ENCODE results near the gene SH3BP5. TPM values are rescaled to one million over a fixed set of nuclear protein-coding genes. Genes with fewer than 3 reads are reported as not detected.

SH3BP5 gene
- total and polyA plus RNA-seq, 2 donors (not counting 1 experiment from before 2014, with no cell fraction given), result 76.6 to 92.3 TPM

DNA sequence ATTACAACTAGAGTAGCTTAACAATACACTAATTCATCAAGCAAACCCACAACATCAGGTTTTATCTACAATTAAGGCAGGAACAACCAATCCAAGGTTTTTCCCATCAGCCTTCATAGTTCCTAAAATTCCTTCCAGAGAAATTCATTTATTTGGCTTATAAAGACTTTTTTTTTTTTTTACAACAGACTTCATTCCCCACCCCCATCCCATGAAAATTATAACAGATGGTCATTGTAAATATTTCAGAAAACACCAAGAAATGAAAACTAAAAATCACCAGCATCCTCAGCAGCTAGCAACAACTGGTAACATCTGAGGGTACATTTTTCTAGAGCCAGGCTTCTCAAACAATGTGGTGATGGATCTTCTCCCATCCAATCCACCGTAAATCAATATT is 11.0 kb downstream of the SH3BP5 start:
- Histone ChIP-seq H2AFZ (ENCODE audit: insufficient read depth, low read depth, low read length, poor library complexity, severe bottlenecking) (no peak overlapping the region), H3K27ac (ENCODE audit: low read length in 2 of 2) (peak overlapping the region in 1 of 2 donors; percentile 7), H3K4me2 (replicated peaks; ENCODE audit: low read depth, low read length, poor library complexity, severe bottlenecking) (no peak overlapping the region), H3K9me3 (ENCODE audit: control extremely low read depth in 1 of 3, control insufficient read depth in 2 of 3, insufficient read depth in 1 of 3, low read length in 2 of 3) (no peaks in the 10 kb centered on the region), H3K9ac (ENCODE audit: low read length) (no peak overlapping the region), H3K27me3 (replicated peaks in 1 of 4; ENCODE audit: control extremely low read depth in 1 of 4, control insufficient read depth in 3 of 4, insufficient read depth in 4 of 4, low read length in 3 of 4) (no peaks in the 10 kb centered on the region), H4K20me1 (ENCODE audit: control insufficient read depth, insufficient read depth, low read length, poor library complexity, severe bottlenecking) (peaks cover 96% of the 10 kb centered on the region), H3K4me3 (ENCODE audit: control extremely low read depth in 1 of 5, extremely low read depth in 1 of 5, insufficient read depth in 1 of 5, low read depth in 2 of 5, low read length in 4 of 5) (no peak overlapping the region), H3K4me1 (ENCODE audit: control insufficient read depth in 2 of 2, insufficient read depth in 2 of 2, low read length in 2 of 2) (peaks cover 72 to 89% of the 10 kb centered on the region in 2 donors), H3K79me2 (ENCODE audit: control insufficient read depth, insufficient read depth, low read length) (peaks cover 100% of the 10 kb centered on the region), H3K36me3 (replicated peaks in 1 of 2; ENCODE audit: control extremely low read depth in 1 of 2, control insufficient read depth in 1 of 2, extremely low read depth in 1 of 2, insufficient read depth in 2 of 2, low read length in 1 of 2) (peaks cover 0 to 37% of the 10 kb centered on the region in 2 experiments)
- no CpG with 5 or more reads among the region's 1 CpG for WGBS (ENCODE audit: insufficient coverage)
- POLR2A ChIA-PET, result interaction anchor here (0.7 kb wide), 2 partner anchors 14 to 268 kb away, joined by 3 to 5 read pairs; no protein-coding TSS in a partner anchor
- CTCF ChIA-PET, result interaction anchor here (0.7 to 3.0 kb wide), 9 partner anchors 9 to 84 kb away, joined by 3 to 21 read pairs (median 6); partner anchors contain the start of gene SH3BP5
- Mint-ChIP-seq H3K4me1 (peaks cover 88% of the 10 kb centered on the region), H3K27me3 (no peaks in the 10 kb centered on the region), H3K4me3 (no peak overlapping the region), H3K27ac (peak overlapping the region; percentile 53), H3K9me3 (ENCODE audit: insufficient read depth) (no peaks in the 10 kb centered on the region)
- DNase-seq, result no peak
- intact Hi-C loops (cut with micrococcal nuclease), result no loop called here
- no peak for TF ChIP-seq EZH2 (IDR thresholded peaks at IDR 0.05; ENCODE audit: borderline replicate concordance, insufficient read depth, low read depth, low read length, poor library complexity, severe bottlenecking)
- no peak for TF ChIP-seq CTCF (IDR thresholded peaks at IDR 0.05)
- ATAC-seq (ENCODE audit: low read depth), result no peak

GRCh38 chr3:15319575-15319974 is 12.8 kb downstream of the SH3BP5 start:
- H3K4me3 Mint-ChIP-seq, result peak overlapping the region; percentile 39
- H3K9ac ChIP-seq (ENCODE audit: low read length), result no peak overlapping the region
- H3K27ac Mint-ChIP-seq, result peak overlapping the region; percentile 65
- 85% methylated on average over 2 of the region's 4 CpGs for WGBS (ENCODE audit: insufficient coverage)
- no peak overlapping the region for H2AFZ ChIP-seq (ENCODE audit: insufficient read depth, low read depth, low read length, poor library complexity, severe bottlenecking)
- H3K9me3 ChIP-seq (ENCODE audit: control extremely low read depth in 1 of 3, control insufficient read depth in 2 of 3, insufficient read depth in 1 of 3, low read length in 2 of 3), result no peaks in the 10 kb centered on the region
- no peaks in the 10 kb centered on the region for H3K27me3 ChIP-seq (replicated peaks in 1 of 4; ENCODE audit: control extremely low read depth in 1 of 4, control insufficient read depth in 3 of 4, insufficient read depth in 4 of 4, low read length in 3 of 4)
- TF ChIP-seq CTCF (IDR thresholded peaks at IDR 0.05) (no peak), EZH2 (IDR thresholded peaks at IDR 0.05; ENCODE audit: borderline replicate concordance, insufficient read depth, low read depth, low read length, poor library complexity, severe bottlenecking) (no peak)
- H3K36me3 ChIP-seq (replicated peaks in 1 of 2; ENCODE audit: control extremely low read depth in 1 of 2, control insufficient read depth in 1 of 2, extremely low read depth in 1 of 2, insufficient read depth in 2 of 2, low read length in 1 of 2), result peaks cover 0 to 22% of the 10 kb centered on the region in 2 experiments
- peaks cover 78 to 91% of the 10 kb centered on the region in 2 donors for H3K4me1 ChIP-seq (ENCODE audit: control insufficient read depth in 2 of 2, insufficient read depth in 2 of 2, low read length in 2 of 2)
- no peak for DNase-seq
- peaks cover 87% of the 10 kb centered on the region for H3K4me1 Mint-ChIP-seq
- peak overlapping the region; percentile 33 for H3K4me2 ChIP-seq (replicated peaks; ENCODE audit: low read depth, low read length, poor library complexity, severe bottlenecking)
- CTCF ChIA-PET, result interaction anchor here (0.6 to 3.0 kb wide), 9 partner anchors 10 to 985 kb away, joined by 3 to 21 read pairs (median 4); no protein-coding TSS in a partner anchor
- ATAC-seq (ENCODE audit: low read depth), result no peak
- H3K4me3 ChIP-seq (ENCODE audit: control extremely low read depth in 1 of 5, extremely low read depth in 1 of 5, insufficient read depth in 1 of 5, low read depth in 2 of 5, low read length in 4 of 5), result no peak overlapping the region
- no peaks in the 10 kb centered on the region for H3K27me3 Mint-ChIP-seq
- POLR2A ChIA-PET, result interaction anchor here (1.2 kb wide), 1 partner anchor 9 kb away, joined by 3 read pairs; no protein-coding TSS in a partner anchor
- H4K20me1 ChIP-seq (ENCODE audit: control insufficient read depth, insufficient read depth, low read length, poor library complexity, severe bottlenecking), result peaks cover 91% of the 10 kb centered on the region
- peak overlapping the region in 1 of 2 donors; percentile 32 for H3K27ac ChIP-seq (ENCODE audit: low read length in 2 of 2)
- intact Hi-C loops (cut with micrococcal nuclease), result no loop called here
- H3K9me3 Mint-ChIP-seq (ENCODE audit: insufficient read depth), result no peaks in the 10 kb centered on the region
- peaks cover 100% of the 10 kb centered on the region for H3K79me2 ChIP-seq (ENCODE audit: control insufficient read depth, insufficient read depth, low read length)

All from B cell (primary cell).